A549 (cell line): Measurements from ENCODE around the gene TAS2R60. TPM values are rescaled to one million over a fixed set of nuclear protein-coding genes. Genes with fewer than 3 reads are reported as not detected.

ENCODE experiments used
- ATAC-seq, 2 experiments: fragments of 200-7000 bp in 1 of 2; fragments of >200 bp in 1 of 2; cut with Nextera tagmentation in 1 of 2; cut with Tn5 transposase in 1 of 2; 3 replicates each; pipeline versions ENCODE4 v1.8.0 to v1.9.1; 2018 to 2020; ENCODE audit warnings: mild to moderate bottlenecking in 1 of 2, moderate library complexity in 1 of 2
- CTCF ChIA-PET: fragments of 300-600 bp; sonication (Branson Sonifier 250); formaldehyde crosslinking; extraction: SDS; loops from one replicate; lab custom pipeline; 2021; ENCODE audit warnings: antibody characterized with exemption, inconsistent platforms; lab: Yijun Ruan, JAX
- POLR2A ChIA-PET: fragments of 350-600 bp; formaldehyde crosslinking; extraction: SDS; loops from one replicate; lab custom pipeline; 2021; ENCODE audit warnings: antibody characterized with exemption, inconsistent platforms; lab: Yijun Ruan, JAX
- DNase-seq, 2 experiments: peaks; one replicate each; pipeline versions ENCODE4 v3.0.0 to v3.0.0-alpha.2; 2011 to 2016; ENCODE audit warnings: low read depth in 1 of 2, low spot score in 1 of 2
- FAIRE-seq: peaks from 2 replicates; lab custom pipeline; 2011; peaks lifted over from hg19 to GRCh38; lab: Jason Lieb, UNC
- H3K27ac ChIP-seq, 2 experiments: fragments of >200 bp; sonication (Bioruptor Twin); formaldehyde crosslinking; 3 replicates each; pipeline ENCODE4 v1.5.1; 2016 to 2017
- H3K4me1 ChIP-seq: fragments of >200 bp; sonication (Bioruptor Twin); formaldehyde crosslinking; 3 replicates; pipeline ENCODE4 v1.6.1; 2016
- H3K4me2 ChIP-seq: fragments of >200 bp; sonication (Bioruptor Twin); formaldehyde crosslinking; 3 replicates; pipeline ENCODE4 v1.6.1; 2016
- H3K4me3 ChIP-seq: fragments of >200 bp; sonication (Bioruptor Twin); formaldehyde crosslinking; 3 replicates; pipeline ENCODE4 v1.5.1; 2016
- H3K9me3 ChIP-seq: fragments of >200 bp; sonication (Bioruptor Twin); formaldehyde crosslinking; 3 replicates; pipeline ENCODE4 v1.6.1; 2016
- ATOH8 ChIP-seq: fragments of 250-450 bp; sonication (Bioruptor Pico); IDR thresholded peaks from 2 replicates; pipeline ENCODE4 v1.5.0; 2020; ENCODE audit warnings: low read depth, mild to moderate bottlenecking, moderate library complexity
- BHLHE40 ChIP-seq: IDR thresholded peaks from 2 replicates; pipeline ENCODE4 v1.6.1; 2012; ENCODE audit warnings: low read depth, low read length, inconsistent platforms
- CBX8 ChIP-seq: fragments of 200-600 bp; sonication (generic); IDR thresholded peaks from 2 replicates; pipeline ENCODE4 v1.6.1; 2016
- CTCF ChIP-seq: fragments of >200 bp; sonication (Bioruptor Twin); formaldehyde crosslinking; IDR thresholded peaks from 3 replicates; pipeline ENCODE4 v1.5.1; 2016
- EHMT2 ChIP-seq: fragments of 200-600 bp; sonication (generic); IDR thresholded peaks from 2 replicates; pipeline ENCODE4 v1.6.1; 2016; ENCODE audit warnings: antibody characterized with exemption, low read depth, mild to moderate bottlenecking, moderate library complexity
- EP300 ChIP-seq, 2 experiments: fragments of >200 bp; sonication (Bioruptor Twin); formaldehyde crosslinking; IDR thresholded peaks; 2 replicates in 1 of 2; 3 replicates in 1 of 2; pipeline ENCODE4 v1.6.1; 2016 to 2017
- FOSL2 ChIP-seq, 2 experiments: fragments of 450-650 bp in 1 of 2; fragments of >200 bp in 1 of 2; sonication (Bioruptor Twin) in 1 of 2; formaldehyde crosslinking; IDR thresholded peaks; 2 replicates each; pipeline versions ENCODE4 v1.5.0 to v1.6.1; 2016 to 2020; ENCODE audit warnings: mild to moderate bottlenecking in 1 of 2, moderate library complexity in 1 of 2
- HEYL ChIP-seq: fragments of 250-450 bp; sonication (Bioruptor Pico); IDR thresholded peaks from 2 replicates; pipeline ENCODE4 v1.8.0; 2021; ENCODE audit warnings: mild to moderate bottlenecking, moderate library complexity
- HMGXB4 ChIP-seq: fragments of 250-450 bp; sonication (Bioruptor Pico); IDR thresholded peaks from 2 replicates; pipeline ENCODE4 v1.5.0; 2021; ENCODE audit warnings: mild to moderate bottlenecking, moderate library complexity, borderline replicate concordance
- HOXA7 ChIP-seq: fragments of 250-450 bp; sonication (Bioruptor Pico); IDR thresholded peaks from 2 replicates; pipeline ENCODE4 v1.5.0; 2020; ENCODE audit warnings: mild to moderate bottlenecking, moderate library complexity
- HOXB13 ChIP-seq: fragments of 250-450 bp; sonication (Bioruptor Pico); IDR thresholded peaks from 2 replicates; pipeline ENCODE4 v1.5.0; 2020; ENCODE audit warnings: low read depth, mild to moderate bottlenecking, moderate library complexity
- HOXB5 ChIP-seq: fragments of 250-450 bp; sonication (Bioruptor Pico); IDR thresholded peaks from 2 replicates; pipeline ENCODE4 v1.5.0; 2020; ENCODE audit warnings: mild to moderate bottlenecking, moderate library complexity
- KDM1A ChIP-seq: fragments of 200-600 bp; sonication (generic); IDR thresholded peaks from 2 replicates; pipeline ENCODE4 v1.6.1; 2016; ENCODE audit warnings: low read depth, mild to moderate bottlenecking
- MAFK ChIP-seq: fragments of 450-650 bp; IDR thresholded peaks from 2 replicates; pipeline ENCODE4 v1.6.1; 2014; ENCODE audit not compliant: partially characterized antibody
- MAZ ChIP-seq: fragments of 150-350 bp; IDR thresholded peaks from 2 replicates; pipeline ENCODE4 v1.6.1; 2014; ENCODE audit warnings: antibody characterized with exemption, low read depth, low read length, borderline replicate concordance
- MYC ChIP-seq: IDR thresholded peaks from 2 replicates; pipeline ENCODE4 v1.6.1; 2012; ENCODE audit warnings: mild to moderate bottlenecking, inconsistent platforms, low read length, improper control_type of control experiment, borderline replicate concordance
- PBX3 ChIP-seq: IDR thresholded peaks from 2 replicates; pipeline ENCODE4 v1.6.1; 2012
- PHF8 ChIP-seq: fragments of 200-600 bp; sonication (generic); IDR thresholded peaks from 2 replicates; pipeline ENCODE4 v1.6.1; 2016; ENCODE audit warnings: low read depth, mild to moderate bottlenecking, antibody characterized with exemption, moderate library complexity, borderline replicate concordance
- RAD21 ChIP-seq, 2 experiments: fragments of >200 bp in 1 of 2; sonication (Bioruptor Twin) in 1 of 2; formaldehyde crosslinking in 1 of 2; IDR thresholded peaks in 1 of 2; conservative IDR thresholded peaks in 1 of 2; 2 replicates in 1 of 2; 3 replicates in 1 of 2; pipeline ENCODE4 v1.6.1; 2012 to 2018; ENCODE audit warnings: inconsistent platforms in 1 of 2
- ZC3H11A ChIP-seq: fragments of 450-650 bp; IDR thresholded peaks from 2 replicates; pipeline ENCODE4 v1.6.1; 2014; ENCODE audit warnings: antibody characterized with exemption, mild to moderate bottlenecking
- WGBS: methylation state at CpG from one replicate; pipeline ENCODE4 v1.1.6; 2017; ENCODE audit errors: missing lambda C conversion rate; 5-methylcytosine and 5-hydroxymethylcytosine counted together
- polyA plus RNA-seq, 4 experiments: library from polyadenylated mRNA; depleted of rRNA in 3 of 4; stranded (reverse); fragments of >200 nt; fragmentation: RNase III in 1 of 4; extraction: RNeasy Plus Mini Kit Qiagen cat#74134 plus additional on column Dnase treatment in 1 of 4; gene quantifications; 2 replicates in 3 of 4; 3 replicates in 1 of 4; pipeline ENCODE4 v1.2.3, GENCODE V29; 2011 to 2017

TAS2R60 gene
- polyA plus RNA-seq, 2 of the 4 experiments (the other 2 are of a cell fraction): not detected

- Histone ChIP-seq H3K27ac (no peak overlapping the region), H3K4me3 (no peak overlapping the region), H3K4me2 (no peak overlapping the region), H3K4me1 (no peaks in the 10 kb centered on the region), H3K9me3 (0 out of 3 replicates have a peak, but pooled peaks cover 8% of the 10 kb centered on the region)
- ChIA-PET POLR2A (no interaction called here), CTCF (interaction anchor here (1.3 kb wide), 1 partner anchor 28 kb away, joined by 3 read pairs; no protein-coding TSS in a partner anchor)
- TF ChIP-seq MAZ: no peak
- no peak for TF ChIP-seq HEYL (CRISPR knock-in tag)
- no peak for TF ChIP-seq HOXA7 (CRISPR knock-in tag)
- no peak for TF ChIP-seq CTCF
- no peak for TF ChIP-seq EP300 (IDR thresholded peaks at IDR 0.05)
- DNase-seq (no peak), ATAC-seq (no peak), FAIRE-seq (no peak)
Measured at GRCh38 chr7:143463556-143463955, 20.3 kb downstream of the TAS2R60 start.

GRCh38 chr7:143463957-143464356, 20.7 kb downstream of the TAS2R60 start:
- ChIA-PET POLR2A (no interaction called here), CTCF (no interaction called here)
- 0 out of 3 replicates have a peak, but pooled peaks cover 8% of the 10 kb centered on the region for H3K9me3 ChIP-seq
- ATAC-seq: no peak
- no peak for FAIRE-seq
- TF ChIP-seq PBX3 (no peak), HOXB13 (CRISPR knock-in tag) (no peak), MYC (no peak), ZC3H11A (no peak)
- no peaks in the 10 kb centered on the region for H3K4me1 ChIP-seq
- no peak overlapping the region for H3K4me2 ChIP-seq
- no peak overlapping the region for H3K4me3 ChIP-seq
- no peak for DNase-seq
- WGBS: 7% methylated on average over 1 of the region's 1 CpG
- no peak overlapping the region for H3K27ac ChIP-seq

GRCh38 chr7:143467724-143468123, 24.5 kb downstream of the TAS2R60 start:
- Histone ChIP-seq H3K4me1 (no peaks in the 10 kb centered on the region), H3K9me3 (0 out of 3 replicates have a peak, but pooled peaks cover 6% of the 10 kb centered on the region), H3K4me3 (no peak overlapping the region)
- POLR2A ChIA-PET: no interaction called here
- no peak for FAIRE-seq
- TF ChIP-seq MAFK (no peak), HMGXB4 (CRISPR knock-in tag) (no peak), ATOH8 (no peak), RAD21 (conservative IDR thresholded peaks at IDR 0.05 in 1 of 2, IDR thresholded peaks at IDR 0.05 in 1 of 2) (no peak), BHLHE40 (no peak), EHMT2 (no peak), KDM1A (no peak), PHF8 (no peak), HOXB13 (CRISPR knock-in tag) (no peak), FOSL2 (IDR thresholded peaks at IDR 0.05) (no peak), FOSL2 (CRISPR knock-in tag; IDR thresholded peaks at IDR 0.05) (no peak), EP300 (IDR thresholded peaks at IDR 0.05) (no peak), HOXB5 (CRISPR knock-in tag) (no peak), CBX8 (no peak)
- TF ChIP-seq, all 56 proteins: peak for 0
- CTCF ChIA-PET: no interaction called here
- H3K27ac ChIP-seq: no peak overlapping the region
- WGBS: 27% methylated on average over 1 of the region's 1 CpG
- no peak overlapping the region for H3K4me2 ChIP-seq
- DNase-seq (no peak), ATAC-seq (no peak)
